ENCODE results near the gene CFAP157. TPM values are rescaled to one million over a fixed set of nuclear protein-coding genes. Genes with fewer than 3 reads are reported as not detected.

Gene CFAP157
- total RNA-seq, 1 experiment from 2014 or later: 0.22 TPM

DNA sequence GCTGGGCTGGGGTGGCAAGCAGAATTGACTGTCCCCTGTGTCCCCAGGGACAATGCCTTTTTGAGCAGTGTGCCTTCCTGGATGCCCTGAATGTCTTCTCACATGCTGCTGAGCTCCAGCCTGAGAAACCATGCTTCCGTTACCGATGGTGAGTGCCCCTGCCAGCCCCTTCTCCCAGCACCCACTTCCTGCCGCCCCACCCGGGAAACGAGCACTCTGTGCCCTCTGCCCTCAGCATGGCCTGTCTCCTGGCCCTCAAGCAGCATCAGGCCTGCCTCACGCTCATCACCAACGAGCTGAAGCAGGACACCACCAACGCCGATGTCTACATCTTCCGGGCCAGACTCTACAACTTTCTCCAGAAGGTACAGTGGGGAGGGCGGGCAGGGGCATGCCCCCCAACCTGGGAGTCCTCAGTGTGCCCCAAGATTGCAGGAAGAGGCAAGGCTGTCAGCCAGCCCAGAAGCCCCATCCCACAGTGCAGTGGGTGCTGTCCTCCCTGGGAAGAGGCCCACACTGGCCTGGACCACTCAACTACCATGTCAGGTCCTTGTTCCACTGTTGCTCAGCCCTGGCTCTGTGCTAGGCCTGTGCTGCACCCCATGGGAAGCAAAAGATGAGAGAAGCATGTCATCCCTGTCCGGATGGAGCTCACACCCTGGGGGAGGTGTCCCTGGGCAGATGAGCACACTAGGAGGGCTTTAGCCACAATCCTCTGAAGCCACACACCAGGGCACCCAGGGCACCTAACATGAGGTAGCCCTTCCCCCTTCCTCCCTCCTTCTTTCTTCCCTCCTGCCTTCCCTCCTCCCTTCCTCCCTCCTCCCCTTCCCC, 13.5 kb downstream of the CFAP157 start:
- ChIA-PET CTCF (interaction anchor here (1.0 kb wide), 1 partner anchor 15 kb away, joined by 3 read pairs; the partner anchor contains the start of gene TOR2A), RAD21 (ENCODE audit: low non-redundant PET in 1 of 2, low total read pairs in 2 of 2, uncharacterized antibody in 2 of 2, unreplicated experiment in 2 of 2) (no interaction called here), POLR2A (interaction anchor here (0.6 kb wide), 1 partner anchor 318 kb away, joined by 3 read pairs; no protein-coding TSS in a partner anchor)
- H3K27ac ChIP-seq (ENCODE audit: low read depth, low read length): 0 out of 2 replicates have a peak overlapping the region, but pooled peaks have one; percentile 93
- peaks cover 48 to 61% of the 10 kb centered on the region in 2 experiments for H3K4me1 ChIP-seq (ENCODE audit: control insufficient read depth in 1 of 2, insufficient read depth in 2 of 2, low read length in 2 of 2)
- H3K4me3 ChIP-seq (replicated peaks in 1 of 2; ENCODE audit: low read depth in 1 of 2, low read length in 2 of 2): no peak overlapping the region
- no peaks in the 10 kb centered on the region for H4K20me1 ChIP-seq (ENCODE audit: insufficient read depth)
- TF ChIP-seq, protein P1, sequence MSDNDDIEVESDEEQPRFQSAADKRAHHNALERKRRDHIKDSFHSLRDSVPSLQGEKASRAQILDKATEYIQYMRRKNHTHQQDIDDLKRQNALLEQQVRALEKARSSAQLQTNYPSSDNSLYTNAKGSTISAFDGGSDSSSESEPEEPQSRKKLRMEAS (IDR thresholded peaks at IDR 0.05): no peak
- TF ChIP-seq ZBTB33 (IDR thresholded peaks at IDR 0.05; ENCODE audit: extremely low read depth, insufficient replicate concordance, low read length) (no peak), RAD21 (IDR thresholded peaks at IDR 0.05; ENCODE audit: low read depth) (no peak), POLR2AphosphoS5 (IDR thresholded peaks at IDR 0.05; ENCODE audit: low read depth, low read length) (no peak), EZH2phosphoT487 (IDR thresholded peaks at IDR 0.05; ENCODE audit: borderline replicate concordance) (no peak), JUND (IDR thresholded peaks at IDR 0.05) (no peak), POLR2A (IDR thresholded peaks at IDR 0.05; ENCODE audit: borderline replicate concordance, extremely low read depth, insufficient read depth, insufficient read length) (no peak), CEBPB (IDR thresholded peaks at IDR 0.05; ENCODE audit: low read depth) (no peak), CBX3 (IDR thresholded peaks at IDR 0.05; ENCODE audit: low read depth) (no peak), SIN3A (IDR thresholded peaks at IDR 0.05; ENCODE audit: low read depth) (no peak), FOSL1 (IDR thresholded peaks at IDR 0.05; ENCODE audit: low read depth) (no peak), ZNF274 (IDR thresholded peaks at IDR 0.05; ENCODE audit: low read depth, low read length) (no peak), ELF1 (IDR thresholded peaks at IDR 0.05; ENCODE audit: borderline replicate concordance, low read depth) (no peak)
- TF ChIP-seq, protein P2, sequence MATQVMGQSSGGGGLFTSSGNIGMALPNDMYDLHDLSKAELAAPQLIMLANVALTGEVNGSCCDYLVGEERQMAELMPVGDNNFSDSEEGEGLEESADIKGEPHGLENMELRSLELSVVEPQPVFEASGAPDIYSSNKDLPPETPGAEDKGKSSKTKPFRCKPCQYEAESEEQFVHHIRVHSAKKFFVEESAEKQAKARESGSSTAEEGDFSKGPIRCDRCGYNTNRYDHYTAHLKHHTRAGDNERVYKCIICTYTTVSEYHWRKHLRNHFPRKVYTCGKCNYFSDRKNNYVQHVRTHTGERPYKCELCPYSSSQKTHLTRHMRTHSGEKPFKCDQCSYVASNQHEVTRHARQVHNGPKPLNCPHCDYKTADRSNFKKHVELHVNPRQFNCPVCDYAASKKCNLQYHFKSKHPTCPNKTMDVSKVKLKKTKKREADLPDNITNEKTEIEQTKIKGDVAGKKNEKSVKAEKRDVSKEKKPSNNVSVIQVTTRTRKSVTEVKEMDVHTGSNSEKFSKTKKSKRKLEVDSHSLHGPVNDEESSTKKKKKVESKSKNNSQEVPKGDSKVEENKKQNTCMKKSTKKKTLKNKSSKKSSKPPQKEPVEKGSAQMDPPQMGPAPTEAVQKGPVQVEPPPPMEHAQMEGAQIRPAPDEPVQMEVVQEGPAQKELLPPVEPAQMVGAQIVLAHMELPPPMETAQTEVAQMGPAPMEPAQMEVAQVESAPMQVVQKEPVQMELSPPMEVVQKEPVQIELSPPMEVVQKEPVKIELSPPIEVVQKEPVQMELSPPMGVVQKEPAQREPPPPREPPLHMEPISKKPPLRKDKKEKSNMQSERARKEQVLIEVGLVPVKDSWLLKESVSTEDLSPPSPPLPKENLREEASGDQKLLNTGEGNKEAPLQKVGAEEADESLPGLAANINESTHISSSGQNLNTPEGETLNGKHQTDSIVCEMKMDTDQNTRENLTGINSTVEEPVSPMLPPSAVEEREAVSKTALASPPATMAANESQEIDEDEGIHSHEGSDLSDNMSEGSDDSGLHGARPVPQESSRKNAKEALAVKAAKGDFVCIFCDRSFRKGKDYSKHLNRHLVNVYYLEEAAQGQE (IDR thresholded peaks at IDR 0.05; ENCODE audit: low read depth): no peak
- TF ChIP-seq, protein P3, sequence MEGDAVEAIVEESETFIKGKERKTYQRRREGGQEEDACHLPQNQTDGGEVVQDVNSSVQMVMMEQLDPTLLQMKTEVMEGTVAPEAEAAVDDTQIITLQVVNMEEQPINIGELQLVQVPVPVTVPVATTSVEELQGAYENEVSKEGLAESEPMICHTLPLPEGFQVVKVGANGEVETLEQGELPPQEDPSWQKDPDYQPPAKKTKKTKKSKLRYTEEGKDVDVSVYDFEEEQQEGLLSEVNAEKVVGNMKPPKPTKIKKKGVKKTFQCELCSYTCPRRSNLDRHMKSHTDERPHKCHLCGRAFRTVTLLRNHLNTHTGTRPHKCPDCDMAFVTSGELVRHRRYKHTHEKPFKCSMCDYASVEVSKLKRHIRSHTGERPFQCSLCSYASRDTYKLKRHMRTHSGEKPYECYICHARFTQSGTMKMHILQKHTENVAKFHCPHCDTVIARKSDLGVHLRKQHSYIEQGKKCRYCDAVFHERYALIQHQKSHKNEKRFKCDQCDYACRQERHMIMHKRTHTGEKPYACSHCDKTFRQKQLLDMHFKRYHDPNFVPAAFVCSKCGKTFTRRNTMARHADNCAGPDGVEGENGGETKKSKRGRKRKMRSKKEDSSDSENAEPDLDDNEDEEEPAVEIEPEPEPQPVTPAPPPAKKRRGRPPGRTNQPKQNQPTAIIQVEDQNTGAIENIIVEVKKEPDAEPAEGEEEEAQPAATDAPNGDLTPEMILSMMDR (IDR thresholded peaks at IDR 0.05 in 2 of 3, conservative IDR thresholded peaks at IDR 0.05 in 1 of 3; ENCODE audit: borderline replicate concordance in 1 of 3, insufficient read depth in 1 of 3, low read depth in 2 of 3, low read length in 2 of 3): no peak
- no peaks in the 10 kb centered on the region for H3K27me3 ChIP-seq (ENCODE audit: insufficient read depth, low read length)
- BruUV-seq (replicated peaks): no TSS peak
- H3K9me3 ChIP-seq (ENCODE audit: control insufficient read depth in 1 of 2, insufficient read depth in 1 of 2, low read depth in 1 of 2, low read length in 2 of 2): no peaks in the 10 kb centered on the region
- no peak overlapping the region for H2AFZ ChIP-seq (ENCODE audit: low read depth, low read length, poor library complexity, severe bottlenecking)
- H3K9ac ChIP-seq (ENCODE audit: low read length): no peak overlapping the region
- H3K36me3 ChIP-seq (ENCODE audit: control insufficient read depth in 1 of 2, insufficient read depth in 2 of 2, low read length in 2 of 2): no peaks in the 10 kb centered on the region
- intact Hi-C loops (cut with micrococcal nuclease): loop anchor here (5.0 kb wide), 2 partner anchors 108 to 198 kb away; partner anchors contain the start of gene STXBP1
- H3K79me2 ChIP-seq (ENCODE audit: insufficient read depth, low read length): no peaks in the 10 kb centered on the region
- H3K9me2 ChIP-seq (ENCODE audit: insufficient read depth): no peaks in the 10 kb centered on the region
- peak overlapping the region; percentile 86 for H3K4me2 ChIP-seq (ENCODE audit: low read length)
- DNase-seq (ENCODE audit: low read depth, low spot score) (no peak), ATAC-seq (no peak)
